GM11168 (cell line): ENCODE measurements around the gene RAB7B.

Experiments
- in situ Hi-C: fragments of 300-500 bp; cut with MboI; formaldehyde crosslinking; loops from one replicate; pipeline ENCODE4 v1.12.0; 2022; ENCODE audit warnings: low sequenced_read_pairs; ENCODE audit not compliant: unreplicated experiment

RAB7B gene

GRCh38 chr1:205933671-205934618, 69.2 kb downstream of the RAB7B start:
- in situ Hi-C loops, result no loop called here

GRCh38 chr1:205932776-205933175, 70.4 kb downstream of the RAB7B start:
- in situ Hi-C loops, result no loop called here

GRCh38 chr1:205930799-205931281, 72.4 kb downstream of the RAB7B start:
- in situ Hi-C loops, result no loop called here

GRCh38 chr1:205930195-205930577, 73.0 kb downstream of the RAB7B start:
- in situ Hi-C loops, result no loop called here

GRCh38 chr1:205929496-205930194, 73.5 kb downstream of the RAB7B start:
- in situ Hi-C loops, result no loop called here

GRCh38 chr1:205928317-205928716, 74.9 kb downstream of the RAB7B start:
- in situ Hi-C loops, result no loop called here

GRCh38 chr1:205927676-205928075, 75.5 kb downstream of the RAB7B start:
- in situ Hi-C loops, result no loop called here

- in situ Hi-C loops, result no loop called here
Measured at GRCh38 chr1:205927247-205927646, 75.9 kb downstream of the RAB7B start.
